GM23248 (cell line): ENCODE results near the gene RAD51B.

Source experiments
- EZH2 ChIP-seq: fragments of 200-600 bp; sonication (generic); IDR thresholded peaks from 2 replicates; pipeline ENCODE4 v1.6.1; 2018; ENCODE audit warnings: antibody characterized with exemption, mild to moderate bottlenecking; ENCODE audit not compliant: insufficient read depth, poor library complexity, severe bottlenecking
- EZH2phosphoT487 ChIP-seq: fragments of 200-600 bp; sonication (generic); IDR thresholded peaks from 2 replicates; pipeline ENCODE4 v1.6.1; 2018; ENCODE audit warnings: antibody characterized with exemption, moderate library complexity, mild to moderate bottlenecking, low read depth; ENCODE audit not compliant: insufficient read depth

DNA sequence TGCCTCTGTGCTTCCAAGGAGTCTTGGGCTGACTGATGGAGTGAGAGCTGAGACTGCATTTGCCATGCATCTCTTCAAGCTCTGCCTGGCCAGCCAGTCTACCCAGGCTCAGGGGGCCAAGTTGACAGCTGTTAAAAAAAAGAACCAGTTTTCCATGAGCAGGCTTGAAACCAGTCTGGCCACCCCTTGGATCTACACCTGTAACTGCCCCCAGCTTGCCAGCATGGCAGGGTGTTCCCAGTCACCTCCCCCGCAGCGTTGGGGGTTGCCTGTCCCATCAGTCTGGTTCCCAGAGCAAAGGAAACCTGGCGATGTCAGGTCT, 770.6 kb downstream of the RAD51B start:
- TF ChIP-seq EZH2 (no peak), EZH2phosphoT487 (no peak)
